T-helper 2 cell treated with Interferon-gamma antibody and Interleukin-4, amounts not matched to agents 5 μg/mL and 100 μg/mL, for 36 hours (primary cell): Measurements from ENCODE around the gene PRKAR1B.

Experiments
- DNase-seq: peaks from one replicate; pipeline ENCODE4 v3.0.0; 2021; ENCODE audit warnings: low spot score
- H3K27ac Mint-ChIP-seq: one replicate; pipeline ENCODE4 v1.8.0; 2021; ENCODE audit warnings: mild to moderate bottlenecking, mixed read lengths
- H3K27me3 Mint-ChIP-seq: one replicate; pipeline ENCODE4 v1.8.0; 2021; ENCODE audit warnings: low read depth, mixed read lengths
- H3K36me3 Mint-ChIP-seq: one replicate; pipeline ENCODE4 v1.8.0; 2021; ENCODE audit warnings: low read depth, mixed read lengths
- H3K4me1 Mint-ChIP-seq: one replicate; pipeline ENCODE4 v1.8.0; 2021; ENCODE audit warnings: low read depth, mixed read lengths
- H3K4me3 Mint-ChIP-seq: one replicate; pipeline ENCODE4 v1.8.0; 2022; ENCODE audit warnings: mild to moderate bottlenecking, moderate library complexity, mixed read lengths
- H3K9me3 Mint-ChIP-seq: one replicate; pipeline ENCODE4 v1.8.0; 2021; ENCODE audit warnings: mixed read lengths

PRKAR1B gene

GRCh38 chr7:739983-740942 is 13.2 kb upstream of the PRKAR1B start:
- no peak for DNase-seq
- Mint-ChIP-seq H3K27me3 (no peaks in the 10 kb centered on the region), H3K27ac (no peak overlapping the region), H3K4me1 (peaks cover 2% of the 10 kb centered on the region), H3K4me3 (no peak overlapping the region), H3K36me3 (peaks cover 29% of the 10 kb centered on the region), H3K9me3 (peaks cover 5% of the 10 kb centered on the region)

- Mint-ChIP-seq H3K4me3 (no peak overlapping the region), H3K27ac (no peak overlapping the region), H3K4me1 (peaks cover 2% of the 10 kb centered on the region), H3K36me3 (peaks cover 22% of the 10 kb centered on the region), H3K27me3 (no peaks in the 10 kb centered on the region), H3K9me3 (no peaks in the 10 kb centered on the region)
- DNase-seq, result no peak
Measured at GRCh38 chr7:739455-739982, 12.4 kb upstream of the PRKAR1B start.

- Mint-ChIP-seq H3K9me3 (no peaks in the 10 kb centered on the region), H3K4me3 (no peak overlapping the region), H3K4me1 (peaks cover 2% of the 10 kb centered on the region), H3K27me3 (no peaks in the 10 kb centered on the region), H3K36me3 (peaks cover 17% of the 10 kb centered on the region), H3K27ac (no peak overlapping the region)
- DNase-seq, result no peak
Measured at GRCh38 chr7:738723-739454, 11.8 kb upstream of the PRKAR1B start.

- Mint-ChIP-seq H3K4me3 (no peak overlapping the region), H3K4me1 (peaks cover 2% of the 10 kb centered on the region), H3K9me3 (peaks cover 2% of the 10 kb centered on the region), H3K27me3 (no peaks in the 10 kb centered on the region), H3K36me3 (peaks cover 17% of the 10 kb centered on the region), H3K27ac (no peak overlapping the region)
- no peak for DNase-seq
Measured at GRCh38 chr7:738241-738640, 11.2 kb upstream of the PRKAR1B start.

GRCh38 chr7:734808-735207 is 7.7 kb upstream of the PRKAR1B start:
- no peaks in the 10 kb centered on the region for H3K27me3 Mint-ChIP-seq
- peaks cover 19% of the 10 kb centered on the region for H3K36me3 Mint-ChIP-seq
- H3K27ac Mint-ChIP-seq, result no peak overlapping the region
- H3K9me3 Mint-ChIP-seq, result peaks cover 4% of the 10 kb centered on the region
- no peak for DNase-seq
- peaks cover 4% of the 10 kb centered on the region for H3K4me1 Mint-ChIP-seq
- no peak overlapping the region for H3K4me3 Mint-ChIP-seq

- no peak for DNase-seq
- Mint-ChIP-seq H3K27me3 (no peaks in the 10 kb centered on the region), H3K36me3 (peaks cover 21% of the 10 kb centered on the region), H3K9me3 (peaks cover 4% of the 10 kb centered on the region), H3K27ac (no peak overlapping the region), H3K4me3 (no peak overlapping the region), H3K4me1 (peaks cover 4% of the 10 kb centered on the region)
Measured at GRCh38 chr7:734214-734613, 7.1 kb upstream of the PRKAR1B start.

- no peak for DNase-seq
- H3K36me3 Mint-ChIP-seq, result peaks cover 21% of the 10 kb centered on the region
- no peak overlapping the region for H3K27ac Mint-ChIP-seq
- peaks cover 4% of the 10 kb centered on the region for H3K9me3 Mint-ChIP-seq
- H3K4me1 Mint-ChIP-seq, result peaks cover 9% of the 10 kb centered on the region
- H3K4me3 Mint-ChIP-seq, result no peak overlapping the region
- no peaks in the 10 kb centered on the region for H3K27me3 Mint-ChIP-seq
Measured at GRCh38 chr7:732556-732955, 5.5 kb upstream of the PRKAR1B start.

- Mint-ChIP-seq H3K4me1 (peaks cover 7% of the 10 kb centered on the region), H3K4me3 (no peak overlapping the region), H3K27me3 (no peaks in the 10 kb centered on the region), H3K9me3 (peaks cover 4% of the 10 kb centered on the region), H3K27ac (no peak overlapping the region), H3K36me3 (peaks cover 21% of the 10 kb centered on the region)
- no peak for DNase-seq
Measured at GRCh38 chr7:732094-732541, 5.0 kb upstream of the PRKAR1B start.

- no peak overlapping the region for H3K4me3 Mint-ChIP-seq
- H3K36me3 Mint-ChIP-seq, result peaks cover 21% of the 10 kb centered on the region
- no peak overlapping the region for H3K27ac Mint-ChIP-seq
- H3K4me1 Mint-ChIP-seq, result peaks cover 7% of the 10 kb centered on the region
- no peak for DNase-seq
- H3K9me3 Mint-ChIP-seq, result peaks cover 4% of the 10 kb centered on the region
- H3K27me3 Mint-ChIP-seq, result no peaks in the 10 kb centered on the region
Measured at GRCh38 chr7:731440-732085, 4.5 kb upstream of the PRKAR1B start.

GRCh38 chr7:730501-731439 is 3.7 kb upstream of the PRKAR1B start:
- peaks cover 10% of the 10 kb centered on the region for H3K4me1 Mint-ChIP-seq
- peaks cover 24% of the 10 kb centered on the region for H3K36me3 Mint-ChIP-seq
- no peak overlapping the region for H3K4me3 Mint-ChIP-seq
- peaks cover 4% of the 10 kb centered on the region for H3K9me3 Mint-ChIP-seq
- H3K27me3 Mint-ChIP-seq, result no peaks in the 10 kb centered on the region
- DNase-seq, result no peak
- no peak overlapping the region for H3K27ac Mint-ChIP-seq

- H3K4me1 Mint-ChIP-seq, result peaks cover 18% of the 10 kb centered on the region
Measured at GRCh38 chr7:729140-730000, 2.3 kb upstream of the PRKAR1B start.

GRCh38 chr7:728602-729001 is 1.5 kb upstream of the PRKAR1B start:
- no peak for DNase-seq
- H3K36me3 Mint-ChIP-seq, result peaks cover 43% of the 10 kb centered on the region
- H3K27ac Mint-ChIP-seq, result no peak overlapping the region
- peaks cover 14% of the 10 kb centered on the region for H3K9me3 Mint-ChIP-seq
- H3K27me3 Mint-ChIP-seq, result no peaks in the 10 kb centered on the region
- peaks cover 18% of the 10 kb centered on the region for H3K4me1 Mint-ChIP-seq
- H3K4me3 Mint-ChIP-seq, result peak overlapping the region; percentile 91

More at GRCh38 chr7:729140-730000, 2.3 kb upstream of the PRKAR1B start:
- Mint-ChIP-seq H3K27ac (no peak overlapping the region), H3K4me3 (peak overlapping the region; percentile 36), H3K27me3 (no peaks in the 10 kb centered on the region), H3K36me3 (peaks cover 35% of the 10 kb centered on the region), H3K9me3 (peaks cover 8% of the 10 kb centered on the region)
- DNase-seq, result no peak
